Bronchial epithelial cell (primary cell): ENCODE measurements around the gene PIAS2. TPM values are rescaled to one million over a fixed set of nuclear protein-coding genes. Genes with fewer than 3 reads are reported as not detected.

ENCODE experiments used
- DNase-seq: peaks from one replicate; pipeline ENCODE4 v3.0.0-alpha.2; 2010; ENCODE audit warnings: low read depth
- FAIRE-seq: peaks from 2 replicates; lab custom pipeline; 2011; peaks lifted over from hg19 to GRCh38; lab: Jason Lieb, UNC
- H3K27me3 ChIP-seq: 2 replicates; pipeline ENCODE4 v1.5.1; 2011; ENCODE audit warnings: low read length; ENCODE audit not compliant: control insufficient read depth, insufficient read depth
- H3K36me3 ChIP-seq: 2 replicates; pipeline ENCODE4 v1.5.1; 2011; ENCODE audit warnings: low read length; ENCODE audit not compliant: control insufficient read depth, insufficient read depth
- H3K4me3 ChIP-seq: 2 replicates; pipeline ENCODE4 v1.5.1; 2011; ENCODE audit warnings: mild to moderate bottlenecking, low read depth, low read length, control low read depth
- CTCF ChIP-seq: IDR thresholded peaks from 2 replicates; pipeline ENCODE4 v1.5.1; 2011; ENCODE audit warnings: mild to moderate bottlenecking, moderate library complexity, low read length, control low read depth, inconsistent platforms; ENCODE audit not compliant: insufficient read depth, severe bottlenecking
- total RNA-seq: library from RNA; depleted of rRNA; stranded (reverse); fragments of >200 nt; gene quantifications from 2 replicates; pipeline ENCODE4 v1.2.1, GENCODE V29; 2014

The PIAS2 gene
- total RNA-seq, 1 donor from 2014 or later, result 12.9 TPM

GRCh38 chr18:46759890-46760289 lies 157.4 kb downstream of the PIAS2 start:
- Histone ChIP-seq H3K4me3 (no peak overlapping the region), H3K27me3 (peaks cover 32% of the 10 kb centered on the region), H3K36me3 (no peaks in the 10 kb centered on the region)
- FAIRE-seq, result no peak
- DNase-seq, result no peak
- no peak for TF ChIP-seq CTCF

GRCh38 chr18:46756559-46757201 lies 160.6 kb downstream of the PIAS2 start, which contains the start of gene ST8SIA5:
Gene ST8SIA5, minus strand, starts transcription at chr18:46757053. Its CDS starts 545 bp downstream, at chr18:46756508.
- Histone ChIP-seq H3K4me3 (no peak within 1 kb of the TSS), H3K27me3 (peaks cover 35% of the 10 kb centered on the region), H3K36me3 (no peaks in the 10 kb centered on the region)
- TF ChIP-seq CTCF, result no peak
- DNase-seq (no peak), FAIRE-seq (no peak)

GRCh38 chr18:46756025-46756558 lies 161.2 kb downstream of the PIAS2 start:
- H3K36me3 ChIP-seq, result no peaks in the 10 kb centered on the region
- peaks cover 35% of the 10 kb centered on the region for H3K27me3 ChIP-seq
- FAIRE-seq (no peak), DNase-seq (no peak)
- H3K4me3 ChIP-seq, result no peak overlapping the region
- no peak for TF ChIP-seq CTCF

- H3K36me3 ChIP-seq, result no peaks in the 10 kb centered on the region
- H3K27me3 ChIP-seq, result peaks cover 35% of the 10 kb centered on the region
- no peak for TF ChIP-seq CTCF
- no peak for FAIRE-seq
- no peak for DNase-seq
- H3K4me3 ChIP-seq, result no peak overlapping the region
These were observed 161.8 kb downstream of the PIAS2 start for GRCh38 chr18:46755315-46756024.

- no peak for DNase-seq
- no peak for FAIRE-seq
- peaks cover 33% of the 10 kb centered on the region for H3K27me3 ChIP-seq
These were observed 162.5 kb downstream of the PIAS2 start for GRCh38 chr18:46754661-46755292.

More at GRCh38 chr18:46754661-46755292, 162.5 kb downstream of the PIAS2 start:
- no peak for TF ChIP-seq CTCF
- Histone ChIP-seq H3K4me3 (no peak overlapping the region), H3K36me3 (no peaks in the 10 kb centered on the region)
